OCI-M1 (cell line): Measurements from ENCODE around the gene ATP11B.
A peak's percentile ranks its signal among the peaks of the same experiment; 100 is the strongest.
"Not testable (repeated sequence)": the region's sequence is repeated elsewhere in the genome, so short reads cannot be mapped to it uniquely, and the experiment has no call there.

Source experiments
- DNase-seq: peaks from one replicate; lab custom pipeline; 2025; lab: John Stamatoyannopoulos, UW

Gene ATP11B

DNA sequence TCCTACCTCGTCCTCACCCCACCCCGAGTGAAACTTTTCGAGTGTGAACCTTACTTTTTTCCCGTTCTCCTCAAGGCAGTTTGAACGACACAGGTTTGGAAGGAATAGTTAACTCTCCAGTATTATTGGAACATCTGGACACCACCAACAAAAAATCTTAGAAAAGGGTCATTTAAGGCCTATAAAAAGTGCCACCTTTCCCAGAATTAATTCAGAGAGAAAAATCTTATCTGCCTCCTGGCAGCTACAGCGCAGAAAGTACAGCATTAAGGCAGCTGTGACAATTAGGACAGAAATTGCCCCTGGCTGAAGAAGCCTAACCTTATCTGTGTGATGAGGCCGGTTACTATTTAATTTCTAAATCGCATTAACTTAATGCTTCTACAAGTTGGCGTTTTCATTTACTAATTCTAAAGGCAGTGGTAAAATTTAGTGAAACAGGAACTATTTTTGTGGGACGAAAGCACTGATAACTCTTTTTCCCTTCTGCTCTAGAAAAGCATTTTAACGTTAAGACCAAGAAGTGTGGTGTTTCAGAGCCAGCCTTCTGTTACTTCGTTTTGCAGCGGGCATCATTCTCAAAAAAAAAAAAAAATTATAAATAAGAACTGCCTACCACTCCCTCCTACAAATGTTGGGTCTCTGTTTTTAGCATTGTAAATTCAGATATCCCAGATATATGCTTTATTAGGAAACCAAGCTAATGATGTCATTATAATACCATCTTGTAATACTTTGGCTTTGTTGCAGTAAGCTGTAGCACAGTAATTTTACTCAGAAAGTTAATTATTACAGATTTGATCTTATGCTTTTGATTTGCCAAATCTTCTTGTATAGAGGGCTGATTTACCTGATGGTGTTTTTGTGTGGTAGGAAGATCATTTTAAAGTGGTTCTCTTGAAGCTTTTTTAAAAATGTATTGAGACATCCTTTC, 1.4 kb downstream of the ATP11B start:
- DNase-seq = peak; percentile 68

DNA sequence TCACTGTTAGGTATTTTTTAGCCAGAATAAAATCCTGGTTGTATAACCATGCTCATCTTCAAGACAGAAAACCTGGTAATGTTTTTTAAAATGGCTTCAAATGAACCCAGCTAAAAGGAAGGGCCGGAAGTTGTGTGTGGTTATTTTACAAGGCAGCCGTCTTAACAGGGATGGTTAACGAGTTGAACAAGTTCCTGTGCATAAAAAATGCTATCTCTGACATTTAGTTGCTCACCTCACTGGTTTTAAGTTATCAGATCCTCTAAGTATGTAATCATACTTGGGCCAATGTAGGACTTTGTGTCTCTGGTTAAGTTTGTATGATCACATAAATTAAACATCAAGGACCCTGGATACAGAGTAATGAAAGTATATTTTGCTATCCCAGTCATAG, 2.1 kb downstream of the ATP11B start:
- DNase-seq = peak; percentile 37

DNA sequence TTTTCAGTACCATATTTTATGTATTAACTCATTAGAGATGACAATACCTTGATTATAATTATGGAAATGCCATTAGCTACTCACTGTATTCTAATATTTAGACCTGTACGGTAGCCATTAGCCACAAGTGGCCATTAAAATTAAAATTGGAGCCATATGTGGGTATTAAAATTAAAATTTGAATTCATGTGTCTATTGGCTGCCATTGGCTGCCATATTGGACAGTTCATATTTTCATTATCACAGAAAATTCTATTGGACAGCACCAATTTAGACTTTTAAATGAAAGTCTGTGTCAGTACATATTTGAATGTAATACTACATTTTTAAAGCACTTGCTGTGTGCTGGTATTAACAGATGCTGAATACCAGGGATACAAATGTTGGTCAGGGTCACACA, 3.0 kb downstream of the ATP11B start:
- no peak for DNase-seq

DNA sequence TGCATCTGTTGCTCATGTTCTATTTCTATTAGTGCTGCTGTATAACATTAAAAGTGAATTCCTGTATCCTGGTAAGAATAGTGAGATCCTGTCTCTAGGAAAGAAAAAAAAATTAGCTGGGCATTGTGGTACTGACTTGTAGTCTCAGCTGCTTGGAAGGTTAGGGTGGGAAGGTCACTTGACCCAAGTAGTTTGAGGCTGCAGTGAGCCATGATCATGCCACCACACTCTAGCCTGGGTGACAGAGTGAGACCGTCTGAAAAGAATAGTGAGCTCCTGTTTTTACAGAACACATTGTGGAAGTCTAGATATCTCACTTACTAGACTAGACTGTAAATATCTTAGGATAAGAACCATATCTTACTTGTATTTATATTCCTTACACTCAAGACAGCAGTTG, 4.6 kb downstream of the ATP11B start:
- DNase-seq = peak; percentile 5

DNA sequence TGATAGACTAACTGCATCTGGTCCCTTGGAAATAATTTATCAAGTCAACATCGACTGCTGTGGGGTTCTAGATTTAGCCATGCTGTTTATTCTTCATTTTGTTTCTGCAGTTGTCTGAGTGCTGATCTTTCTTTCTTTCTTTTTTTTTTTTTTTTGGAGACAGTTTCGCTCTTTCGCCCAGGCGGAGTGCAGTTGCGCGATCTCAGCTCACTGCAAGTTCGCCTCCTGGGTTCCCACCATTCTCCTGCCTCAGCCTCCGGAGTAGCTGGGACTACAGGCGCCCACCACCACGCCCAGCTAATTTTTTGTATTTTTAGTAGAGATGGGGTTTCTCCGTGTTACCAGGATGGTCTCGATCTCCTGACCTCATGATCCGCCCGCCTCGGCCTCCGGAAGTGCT, 5.8 kb downstream of the ATP11B start:
- DNase-seq = not testable (repeated sequence)

DNA sequence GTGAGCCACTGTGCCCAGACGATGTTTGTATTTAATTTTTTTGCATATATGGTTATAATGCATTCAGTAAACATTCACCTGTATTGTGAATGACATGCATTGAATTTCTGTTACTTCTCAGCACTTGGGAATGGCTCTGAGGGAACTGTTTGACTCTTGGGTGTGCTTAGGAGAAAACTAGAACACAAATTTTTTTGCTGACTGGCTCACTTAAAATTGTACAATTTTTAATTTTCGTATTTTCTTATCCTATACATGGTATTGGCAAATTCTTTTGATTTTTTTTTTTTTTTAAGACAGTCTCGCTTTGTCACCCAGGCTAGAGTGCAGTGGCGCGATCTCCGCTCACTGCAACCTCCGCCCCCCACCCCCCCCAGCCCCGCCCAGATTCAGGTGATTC, 7.2 kb downstream of the ATP11B start:
- no peak for DNase-seq

DNA sequence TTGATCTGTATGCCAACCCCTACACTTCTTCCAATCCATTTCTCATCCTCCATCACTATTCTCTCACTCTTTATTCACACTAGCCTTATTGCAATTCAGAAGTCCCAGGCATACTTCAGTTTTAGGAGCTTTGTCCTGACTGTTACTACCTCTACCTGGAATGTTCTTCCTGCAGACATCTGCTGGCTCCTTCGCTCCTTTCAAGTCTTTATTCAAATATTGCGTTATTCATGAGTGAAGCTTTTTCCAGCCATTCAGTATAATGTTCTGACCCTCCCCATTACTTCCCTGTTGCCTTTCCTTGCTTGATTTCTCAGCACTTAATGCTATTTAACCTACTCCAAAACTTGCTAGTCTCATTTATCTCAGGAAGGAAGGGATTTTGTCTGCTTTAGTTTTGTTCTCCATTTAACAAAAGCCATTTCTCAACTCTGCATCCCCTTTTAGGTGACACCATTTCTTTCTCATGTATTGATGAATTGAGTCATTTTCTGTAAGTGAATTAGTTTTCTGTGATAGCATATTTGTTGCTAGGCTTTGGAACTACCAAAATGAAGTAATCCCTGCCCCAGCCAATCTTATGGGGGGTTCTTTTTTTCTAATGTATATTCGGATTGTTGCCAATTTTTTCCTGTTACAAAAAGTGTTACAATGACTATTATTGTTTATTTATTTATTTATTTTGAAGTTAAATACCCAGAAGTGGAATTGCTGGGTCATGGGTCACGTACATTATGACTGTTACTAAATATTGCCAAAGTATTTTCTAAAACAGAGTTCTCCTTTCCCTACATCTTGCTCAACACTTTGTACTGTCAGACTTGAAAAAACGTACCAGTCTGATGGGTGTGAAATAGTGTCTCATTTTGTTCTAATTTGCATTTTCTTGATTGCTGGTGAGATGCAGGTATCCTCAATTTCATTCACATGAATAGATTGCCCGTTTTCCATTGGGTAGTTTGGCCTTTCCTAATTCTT, 9.4 kb downstream of the ATP11B start:
- peak; percentile 7 for DNase-seq

DNA sequence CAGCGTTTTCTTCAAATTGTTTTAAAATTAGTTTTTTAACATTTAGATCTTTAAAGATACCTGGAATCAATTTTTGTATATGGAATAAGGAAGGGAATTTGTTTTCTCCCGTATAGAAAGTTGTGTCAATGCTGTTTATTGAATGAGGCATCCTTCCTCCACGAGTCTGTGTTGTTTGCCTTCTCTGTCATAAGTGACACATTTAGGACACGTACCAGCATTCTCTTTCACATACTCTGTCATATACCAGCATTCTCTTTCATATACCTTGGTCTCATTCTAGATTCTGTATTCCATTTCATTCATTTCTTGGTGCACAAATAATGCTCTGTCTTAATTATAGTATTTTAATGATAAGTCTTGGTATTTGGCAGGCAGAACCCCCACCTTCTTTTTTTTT, 10.3 kb downstream of the ATP11B start:
- DNase-seq = no peak

DNA sequence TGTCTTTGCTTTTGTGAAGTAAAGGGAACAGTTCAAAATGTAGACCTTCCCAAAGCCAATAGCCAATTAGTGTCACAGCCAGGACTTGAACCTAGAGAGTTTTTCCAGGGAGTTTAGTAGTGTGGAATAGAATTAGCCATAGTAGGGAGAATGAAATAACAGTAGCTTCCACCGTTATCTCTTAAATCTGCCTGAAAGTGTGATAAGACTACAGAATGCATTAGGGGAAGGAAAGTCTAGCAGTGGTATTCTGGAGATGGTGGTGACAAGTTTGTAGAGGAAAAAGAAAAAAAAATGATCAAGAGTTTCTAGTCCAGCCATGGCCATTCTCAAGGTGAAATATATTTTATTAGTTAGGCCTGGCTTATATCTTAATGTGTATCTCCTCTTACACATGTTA, 13.8 kb downstream of the ATP11B start:
- DNase-seq = no peak

DNA sequence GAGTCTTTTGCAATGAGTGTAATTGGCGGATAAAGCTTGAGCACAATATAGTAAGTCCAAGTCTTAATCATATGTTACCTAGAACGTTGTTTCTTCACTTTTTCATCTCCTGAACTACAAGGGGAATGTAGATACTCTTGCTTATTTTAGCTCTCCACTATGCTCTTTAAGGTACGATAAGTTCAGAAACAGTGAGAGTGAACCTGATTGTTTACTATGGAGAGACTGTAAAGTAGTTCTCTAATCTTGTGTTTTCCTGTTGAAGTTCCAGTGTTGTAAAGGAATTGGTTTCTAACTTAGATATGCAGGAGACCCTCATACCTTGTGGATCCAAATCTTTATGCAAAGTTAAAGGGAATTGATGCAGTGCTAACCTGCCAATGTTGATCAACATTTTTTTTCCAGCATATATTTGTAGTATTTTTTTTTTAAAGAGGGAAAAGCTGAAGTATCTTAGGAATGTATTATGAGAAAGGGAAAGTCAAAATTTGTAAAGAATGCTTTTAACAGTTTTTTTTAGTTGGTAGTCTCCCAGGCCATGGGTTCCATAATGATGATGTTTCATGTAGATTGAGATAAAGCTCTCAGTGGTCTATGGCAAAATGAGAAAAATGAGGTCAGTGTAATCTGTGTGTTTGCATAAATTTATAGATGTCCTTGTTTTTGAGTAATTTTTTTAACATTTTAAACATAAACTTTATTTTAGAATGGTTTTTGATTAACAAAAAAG, 14.9 kb downstream of the ATP11B start:
- no peak for DNase-seq

DNA sequence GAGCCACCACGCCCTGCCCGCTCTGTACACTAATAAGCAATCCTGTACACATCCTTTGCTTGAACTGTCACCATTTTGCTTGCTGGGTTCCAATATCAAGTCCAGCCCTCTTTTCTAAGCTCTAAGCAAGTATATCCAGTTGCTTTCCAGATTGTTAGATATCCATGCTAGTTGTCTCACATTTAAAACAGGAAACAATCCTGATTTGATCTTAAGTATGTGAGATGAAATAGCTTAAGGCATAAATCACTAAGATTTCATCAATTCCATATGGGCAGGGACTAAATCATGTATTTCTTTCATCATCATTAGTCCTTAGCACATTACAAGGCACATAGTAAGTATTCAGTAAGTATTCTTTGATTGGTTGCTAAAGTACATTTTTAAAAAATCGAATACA, 16.2 kb downstream of the ATP11B start:
- DNase-seq = no peak

DNA sequence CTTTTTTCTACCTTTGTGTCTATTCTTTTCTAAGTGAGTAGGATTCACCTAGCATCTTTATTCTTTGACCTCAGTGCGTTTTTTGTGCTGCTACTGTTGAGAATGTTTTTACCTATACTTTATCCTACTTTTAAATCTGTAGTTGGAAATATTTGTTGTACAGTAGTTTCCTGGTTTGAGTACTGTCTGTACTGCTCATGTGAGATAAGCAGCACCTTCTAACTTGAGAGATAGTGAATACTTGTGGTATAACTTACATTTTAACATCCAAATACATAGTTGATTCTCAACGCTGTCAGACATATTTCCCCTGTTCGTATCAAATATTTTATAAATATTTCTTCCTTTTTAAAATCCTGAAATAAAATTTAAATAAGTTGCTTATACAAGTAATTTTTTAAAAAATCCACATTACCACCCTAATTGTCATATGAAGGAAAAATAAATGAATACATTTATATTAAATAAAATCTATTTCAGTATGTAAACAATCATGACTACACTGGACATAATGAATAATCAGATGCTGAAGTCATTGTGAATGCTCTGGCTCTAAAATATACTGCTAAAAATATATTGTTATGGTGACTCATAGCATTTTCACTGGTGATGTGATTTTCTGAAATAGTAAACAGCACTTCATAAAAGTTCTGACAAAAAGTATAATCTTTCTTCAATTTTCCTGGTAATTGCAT, 17.4 kb downstream of the ATP11B start:
- DNase-seq = peak; percentile 17

DNA sequence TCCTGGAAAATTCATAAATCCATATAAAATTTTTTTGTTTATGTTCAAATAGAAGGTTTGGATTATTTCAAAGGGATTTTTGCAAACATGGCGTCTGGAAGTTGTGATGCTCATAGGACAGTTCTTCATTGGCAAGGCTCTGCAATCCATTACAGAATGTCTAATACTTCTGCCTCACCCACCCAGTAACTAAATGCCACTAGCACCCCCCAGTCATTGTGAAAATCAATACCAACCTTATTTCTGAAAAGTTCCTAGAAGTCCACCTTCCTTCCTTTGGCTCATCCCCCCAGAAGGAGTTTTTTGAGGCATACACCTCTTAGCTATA, 17.9 kb downstream of the ATP11B start:
- no peak for DNase-seq

DNA sequence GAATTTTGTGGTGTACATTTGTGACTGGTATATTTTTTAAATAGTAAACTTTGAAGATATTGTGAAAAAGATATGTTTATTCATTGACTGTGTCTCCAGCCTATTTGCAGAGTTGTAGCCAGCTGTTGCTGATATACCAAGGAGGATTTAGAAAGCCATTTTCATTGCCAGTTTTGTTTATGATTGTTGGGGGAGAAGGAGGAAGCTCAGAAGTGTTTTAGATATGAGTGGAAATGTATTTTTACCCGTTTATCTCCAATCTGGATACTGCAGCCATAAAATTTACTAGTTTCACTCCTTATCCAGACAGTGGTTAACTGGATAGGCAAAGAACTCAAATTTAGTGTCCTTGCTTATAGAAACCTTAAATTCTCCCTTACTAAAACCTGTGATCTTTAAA, 18.8 kb downstream of the ATP11B start:
- peak; percentile 69 for DNase-seq

DNA sequence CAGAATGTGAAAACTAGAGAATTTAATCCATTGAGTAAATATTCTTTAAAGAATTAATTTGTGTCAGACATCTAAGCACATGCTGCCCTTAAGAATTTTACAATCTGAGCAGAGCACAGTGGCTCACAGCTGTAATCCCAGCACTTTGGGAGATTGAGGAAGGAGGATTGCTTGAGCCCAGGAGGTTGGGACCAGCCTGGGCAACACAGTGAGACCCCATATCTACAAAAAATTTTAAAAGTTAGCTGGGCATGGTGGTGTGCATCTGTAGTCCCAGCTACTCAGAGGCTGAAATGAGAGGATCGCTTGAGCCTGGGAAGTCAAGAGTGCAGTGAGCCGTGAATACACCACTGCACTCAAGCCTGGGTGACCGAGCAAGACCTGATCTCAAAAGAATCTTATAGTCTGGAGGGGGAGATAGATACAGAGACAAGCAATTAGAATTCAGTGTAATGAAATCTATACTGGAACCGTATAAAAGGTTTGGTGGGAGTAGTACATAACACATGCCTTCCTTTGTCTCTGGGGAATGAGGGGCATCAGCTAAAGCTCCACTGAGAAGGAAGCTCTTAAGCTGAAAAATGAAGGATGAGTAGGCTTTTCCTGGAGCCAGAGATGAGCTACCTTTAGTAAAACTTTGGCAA, 21.2 kb downstream of the ATP11B start:
- DNase-seq = no peak

DNA sequence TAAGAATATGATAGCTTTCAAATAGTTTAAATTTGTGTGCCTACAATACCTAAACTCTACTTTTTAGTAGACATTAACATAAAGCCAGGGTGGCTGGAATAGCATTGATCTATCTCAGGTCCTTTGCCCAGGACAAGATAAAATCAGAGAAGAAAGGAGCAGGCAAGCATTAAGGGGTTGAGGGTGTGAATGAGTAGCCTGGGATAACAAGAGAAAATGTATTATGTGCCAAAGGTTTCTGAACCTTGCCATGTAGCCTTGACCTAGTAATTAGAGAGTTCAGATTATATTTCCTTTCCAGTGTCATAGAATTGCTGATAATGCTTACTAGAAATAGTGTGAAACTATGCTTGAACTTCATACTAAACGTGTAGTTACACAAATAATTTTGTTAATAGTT, 22.9 kb downstream of the ATP11B start:
- DNase-seq = no peak

DNA sequence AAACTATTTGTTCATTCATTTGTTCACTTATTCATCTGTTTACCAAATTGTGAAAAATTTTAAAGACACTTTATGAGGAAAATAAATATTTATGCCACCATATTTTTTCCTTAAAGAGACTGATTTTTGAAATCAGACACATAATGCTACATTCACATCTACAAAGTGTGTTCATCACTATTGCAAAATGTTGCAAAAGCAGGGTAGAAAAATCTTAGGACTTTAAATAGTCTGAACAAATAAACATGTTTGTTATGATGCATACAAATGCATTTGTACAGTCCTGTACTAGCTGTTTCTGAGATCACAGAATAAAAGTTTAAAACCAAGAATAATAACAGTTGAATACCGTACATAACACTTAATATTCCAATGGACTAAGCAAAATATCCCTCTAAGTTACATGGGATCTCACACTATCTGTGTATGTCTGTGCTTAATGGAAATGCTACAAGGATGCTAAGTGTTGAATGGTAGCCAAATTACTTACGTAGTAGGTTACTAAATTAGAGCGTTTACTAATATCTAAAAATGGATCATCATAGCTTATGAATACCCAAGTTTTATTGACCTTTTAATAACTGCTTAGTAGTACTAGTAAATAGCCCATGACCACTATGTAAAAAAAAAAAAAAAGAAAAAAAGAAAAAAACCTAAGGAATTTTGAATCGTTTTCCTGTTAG, 25.1 kb downstream of the ATP11B start:
- DNase-seq = no peak

DNA sequence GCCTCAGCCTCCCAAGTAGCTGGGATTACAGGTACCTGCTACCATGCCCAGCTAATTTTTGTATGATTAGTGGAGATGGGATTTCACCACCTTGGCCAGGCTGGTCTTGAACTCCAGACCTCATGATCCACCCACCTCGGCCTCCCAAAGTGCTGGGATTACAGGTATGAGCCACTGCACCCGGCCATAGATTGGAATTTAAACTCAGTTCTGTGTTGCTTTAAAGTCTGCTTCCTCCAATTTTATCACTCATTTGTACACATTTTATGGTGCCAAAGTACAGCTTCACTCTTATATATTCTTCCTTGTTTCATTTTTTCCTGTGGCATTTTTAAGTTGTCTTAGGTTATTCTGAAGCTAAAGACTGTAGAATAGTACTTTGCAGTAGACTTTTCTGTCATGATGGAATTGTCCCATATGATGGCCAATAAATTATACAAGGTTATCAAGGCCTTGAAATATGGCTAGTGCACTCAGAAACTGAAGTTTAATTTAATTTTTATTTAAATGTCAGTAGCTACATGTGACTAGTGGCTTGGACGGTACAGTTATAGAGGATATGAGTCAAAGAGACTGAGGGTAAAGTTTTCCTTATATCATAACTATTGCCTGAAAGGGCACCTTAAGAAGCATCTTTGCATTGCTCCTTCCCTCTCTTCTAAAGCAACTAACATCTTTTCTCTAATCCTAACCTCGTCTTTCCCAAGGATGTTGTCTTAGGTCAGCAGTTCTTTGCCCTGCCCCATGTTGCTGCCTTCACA, 28.1 kb downstream of the ATP11B start:
- DNase-seq = no peak

DNA sequence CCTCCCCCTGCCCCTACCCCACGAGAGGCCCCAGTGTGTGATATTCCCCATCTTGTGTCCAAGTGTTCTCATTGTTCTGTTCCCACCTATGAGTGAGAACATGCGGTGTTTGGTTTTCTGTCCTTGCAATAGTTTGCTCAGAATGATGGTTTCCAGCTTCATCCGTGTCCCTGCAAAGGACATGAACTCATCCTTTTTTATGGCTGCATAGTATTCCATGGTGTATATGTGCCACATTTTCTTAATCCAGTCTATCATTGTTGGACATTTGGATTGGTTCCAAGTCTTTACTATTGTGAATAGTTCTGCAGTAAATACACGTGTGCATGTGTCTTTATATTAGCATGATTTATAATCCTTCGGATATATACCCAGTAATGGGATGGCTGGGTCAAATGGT, 29.0 kb downstream of the ATP11B start:
- DNase-seq = not testable (repeated sequence)

DNA sequence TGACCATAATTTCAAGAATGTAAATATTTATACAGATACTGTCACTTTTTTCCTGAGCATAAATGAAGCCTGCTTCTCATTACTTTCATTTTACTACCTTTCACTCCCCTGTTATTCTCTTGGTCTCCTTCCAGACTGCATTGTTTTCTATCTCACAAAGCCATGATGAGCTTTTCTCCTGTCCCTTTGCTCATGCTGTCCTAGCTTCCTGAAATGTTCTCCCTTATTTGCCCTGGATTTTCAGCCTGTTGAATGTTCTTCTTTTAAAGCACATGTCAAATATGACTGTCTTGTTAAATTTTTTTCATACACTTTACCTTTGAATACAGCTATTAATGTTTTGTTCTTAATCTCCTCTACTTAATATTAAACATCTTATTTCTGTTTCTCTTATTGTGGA, 31.7 kb downstream of the ATP11B start:
- DNase-seq = no peak
